HepG2 (cell line): ENCODE data around the gene GOLGA7B. TPM values are rescaled to one million over a fixed set of nuclear protein-coding genes. Genes with fewer than 3 reads are reported as not detected.

Source experiments
- ATAC-seq: fragments of 200-7000 bp; cut with Tn5 transposase; 3 replicates; pipeline ENCODE4 v1.9.1; 2020; ENCODE audit warnings: mild to moderate bottlenecking, moderate library complexity
- BruUV-seq: library from RNA; stranded (reverse); fragments of 400-500 nt; replicated peaks from 2 replicates; lab custom pipeline; 2021; lab: Mats Ljungman, UMichigan
- CTCF ChIA-PET: fragments of 300-600 bp; formaldehyde crosslinking; extraction: SDS; loops from one replicate; lab custom pipeline; 2021; ENCODE audit warnings: low total read pairs, inconsistent platforms, low intra/inter-chr PET ratio; lab: Yijun Ruan, JAX
- POLR2A ChIA-PET: fragments of 350-600 bp; sonication (Branson Sonifier 250); formaldehyde crosslinking; loops from one replicate; lab custom pipeline; 2020; ENCODE audit warnings: antibody characterized with exemption, inconsistent platforms; lab: Yijun Ruan, JAX
- DNase-seq: peaks from one replicate; pipeline ENCODE4 v3.0.0-alpha.2; 2015; ENCODE audit warnings: low spot score
- FAIRE-seq: peaks from 3 replicates; lab custom pipeline; 2011; peaks lifted over from hg19 to GRCh38; lab: Jason Lieb, UNC
- H2AFZ ChIP-seq: one replicate; pipeline ENCODE4 v1.6.1; 2011; ENCODE audit warnings: low read length, inconsistent platforms
- H3K27ac ChIP-seq: fragments of 300-600 bp; 3 replicates; pipeline ENCODE4 v1.8.0; 2011; ENCODE audit warnings: mixed run types, mild to moderate bottlenecking, mixed read lengths, low read length, inconsistent platforms; ENCODE audit not compliant: insufficient read depth; ENCODE audit errors: extremely low read length
- H3K27me3 ChIP-seq, 2 experiments: fragments of 200-600 bp in 1 of 2; 2 replicates in 1 of 2; 3 replicates in 1 of 2; pipeline versions ENCODE4 v1.6.0 to v1.8.0; 2011; ENCODE audit warnings: low read length in 2 of 2, mild to moderate bottlenecking in 2 of 2, moderate library complexity in 2 of 2, inconsistent platforms in 1 of 2; ENCODE audit not compliant: insufficient read depth in 2 of 2, control insufficient read depth in 1 of 2
- H3K36me3 ChIP-seq, 2 experiments: fragments of 200-600 bp in 1 of 2; replicated peaks in 1 of 2; 2 replicates in 1 of 2; 3 replicates in 1 of 2; pipeline versions ENCODE4 v1.5.1 to v1.8.0; 2011; ENCODE audit warnings: low read length in 2 of 2, inconsistent platforms in 1 of 2; ENCODE audit not compliant: insufficient read depth in 2 of 2, control insufficient read depth in 1 of 2
- H3K4me1 ChIP-seq: 2 replicates; pipeline ENCODE4 v1.5.1; 2012; ENCODE audit warnings: low read length, inconsistent platforms; ENCODE audit not compliant: insufficient read depth
- H3K4me2 ChIP-seq: 2 replicates; pipeline ENCODE4 v1.6.0; 2011; ENCODE audit warnings: low read depth, low read length, inconsistent platforms
- H3K4me3 ChIP-seq, 3 experiments: fragments of 200-600 bp in 1 of 3; sonication (generic), shearing (Covaris generic) in 1 of 3; replicated peaks in 1 of 3; 2 replicates each; pipeline ENCODE4 v1.5.1; 2011 to 2016; ENCODE audit warnings: low read length in 3 of 3, inconsistent platforms in 2 of 3, low read depth in 2 of 3, mild to moderate bottlenecking in 2 of 3, control low read depth in 1 of 3, mixed read lengths in 1 of 3; ENCODE audit not compliant: insufficient read depth in 1 of 3
- H3K79me2 ChIP-seq: one replicate; pipeline ENCODE4 v1.6.1; 2011; ENCODE audit warnings: low read length, inconsistent platforms; ENCODE audit not compliant: insufficient read depth
- H3K9ac ChIP-seq: 2 replicates; pipeline ENCODE4 v1.6.0; 2011; ENCODE audit warnings: mild to moderate bottlenecking, low read depth, low read length, inconsistent platforms; ENCODE audit not compliant: insufficient read depth
- H3K9me3 ChIP-seq: 2 replicates; pipeline ENCODE4 v1.5.1; 2012; ENCODE audit warnings: mild to moderate bottlenecking, low read length
- H4K20me1 ChIP-seq: 2 replicates; pipeline ENCODE4 v1.6.0; 2011; ENCODE audit warnings: inconsistent platforms, mild to moderate bottlenecking, low read length, moderate library complexity; ENCODE audit not compliant: insufficient read depth
- KLF13 ChIP-seq: sonication (generic); formaldehyde crosslinking; IDR thresholded peaks from 2 replicates; pipeline ENCODE4 v1.4.0; 2020; ENCODE audit warnings: mild to moderate bottlenecking, missing genetic modification reagents
- SP5 ChIP-seq: IDR thresholded peaks from 2 replicates; pipeline ENCODE4 v1.6.1; 2016; ENCODE audit warnings: low read depth, borderline replicate concordance
- ZNF775 ChIP-seq: sonication (generic); formaldehyde crosslinking; IDR thresholded peaks from 2 replicates; pipeline ENCODE4 v1.4.0; 2020; ENCODE audit warnings: missing genetic modification reagents, mild to moderate bottlenecking, moderate library complexity, borderline replicate concordance
- WGBS: methylation state at CpG from one replicate; pipeline ENCODE4 v1.1.6; 2017; ENCODE audit warnings: low lambda C conversion rate; 5-methylcytosine and 5-hydroxymethylcytosine counted together
- in situ Hi-C: cut with HindIII; loops from 2 replicates; pipeline ENCODE4 v1.10.0; 2017; ENCODE audit warnings: low pct_unique_long_range_greater_than_20kb; ENCODE audit not compliant: extremely low pct_ligation_motif_present
- intact Hi-C: fragments of 100-400 bp; cut with micrococcal nuclease; formaldehyde crosslinking; loops from one replicate; pipeline ENCODE4 v1.10.0; 2022; ENCODE audit not compliant: unreplicated experiment
- polyA plus RNA-seq, 8 experiments: library from polyadenylated mRNA; depleted of rRNA in 3 of 8; stranded (reverse) in 7 of 8; unstranded in 1 of 8; fragments of >200 nt; fragmentation: Illumina TruSeq in 4 of 8; extraction: Trizol in 4 of 8; gene quantifications; 2 replicates each; pipeline versions ENCODE4 v1.2.1 to v1.2.3, GENCODE V29; 2011 to 2016; ENCODE audit warnings: low read depth in 4 of 8, missing spikeins in 1 of 8, mixed read lengths in 1 of 8; ENCODE audit not compliant: insufficient read depth in 1 of 8
- total RNA-seq, 5 experiments: library from RNA; depleted of rRNA; stranded (reverse); fragments of >200 nt; fragmentation: Illumina TruSeq; extraction: Trizol; gene quantifications; 2 replicates each; pipeline ENCODE4 v1.2.3, GENCODE V29; 2016; ENCODE audit warnings: low read depth in 1 of 5
- TF ChIP-seq, protein P1 (sequence below): IDR thresholded peaks from 2 replicates; pipeline ENCODE4 v1.6.1; 2018; ENCODE audit warnings: missing genetic modification reagents
- TF ChIP-seq, protein P2 (sequence below): fragments of 450-650 bp; IDR thresholded peaks from 2 replicates; pipeline ENCODE4 v1.6.1; 2016
- TF ChIP-seq, protein P3 (sequence below): conservative IDR thresholded peaks from 2 replicates; pipeline ENCODE4 v1.6.1; 2018; ENCODE audit warnings: missing genetic modification reagents
- TF ChIP-seq, protein P4 (sequence below): sonication (generic); formaldehyde crosslinking; IDR thresholded peaks from 2 replicates; pipeline ENCODE4 v1.4.0; 2020; ENCODE audit warnings: mild to moderate bottlenecking, missing genetic modification reagents

Gene GOLGA7B
- total and polyA plus RNA-seq, 2 of the 13 experiments (the other 11 are each of a cell fraction or from before 2014, with no cell fraction given), result not detected

DNA sequence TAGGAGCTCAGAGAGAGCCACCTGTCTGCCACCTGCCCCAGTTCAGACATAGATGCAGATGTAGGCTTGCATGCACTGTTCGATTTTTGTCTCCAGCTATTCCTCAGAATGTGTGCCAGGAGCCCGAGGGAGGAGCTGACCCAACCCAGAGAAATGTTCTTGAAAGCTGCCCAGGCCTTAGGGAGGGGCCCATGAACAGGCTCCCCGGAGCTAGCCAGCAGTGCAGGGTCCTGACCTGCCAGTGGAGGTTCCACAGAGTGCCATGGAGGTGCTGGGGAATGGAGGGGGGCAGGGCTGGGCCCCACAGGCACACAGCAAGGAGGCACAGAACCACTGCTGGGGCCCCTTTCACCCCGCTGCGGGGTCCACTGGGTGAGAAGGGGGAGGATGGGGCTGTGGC lies 48.2 kb upstream of the GOLGA7B start:
- ChIA-PET CTCF (no interaction called here), POLR2A (no interaction called here)
- no TSS peak for BruUV-seq
- Histone ChIP-seq H3K9ac (no peak overlapping the region), H3K36me3 (no peaks in the 10 kb centered on the region), H3K4me1 (no peaks in the 10 kb centered on the region), H3K27me3 (peaks cover 4 to 23% of the 10 kb centered on the region in 2 experiments; a peak in 4 of 5 replicates), H2AFZ (no peak overlapping the region), H3K79me2 (no peaks in the 10 kb centered on the region), H3K27ac (no peak overlapping the region), H4K20me1 (no peaks in the 10 kb centered on the region), H3K4me2 (no peak overlapping the region), H3K4me3 (no peak overlapping the region), H3K9me3 (no peaks in the 10 kb centered on the region)
- in situ Hi-C loops (no loop called here), intact Hi-C loops (no loop called here)
- DNase-seq (no peak), FAIRE-seq (no peak), ATAC-seq (no peak)
- WGBS, result no CpG with 5 or more reads among the region's 5 CpGs
- TF ChIP-seq, protein P1, sequence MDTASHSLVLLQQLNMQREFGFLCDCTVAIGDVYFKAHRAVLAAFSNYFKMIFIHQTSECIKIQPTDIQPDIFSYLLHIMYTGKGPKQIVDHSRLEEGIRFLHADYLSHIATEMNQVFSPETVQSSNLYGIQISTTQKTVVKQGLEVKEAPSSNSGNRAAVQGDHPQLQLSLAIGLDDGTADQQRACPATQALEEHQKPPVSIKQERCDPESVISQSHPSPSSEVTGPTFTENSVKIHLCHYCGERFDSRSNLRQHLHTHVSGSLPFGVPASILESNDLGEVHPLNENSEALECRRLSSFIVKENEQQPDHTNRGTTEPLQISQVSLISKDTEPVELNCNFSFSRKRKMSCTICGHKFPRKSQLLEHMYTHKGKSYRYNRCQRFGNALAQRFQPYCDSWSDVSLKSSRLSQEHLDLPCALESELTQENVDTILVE (CRISPR knock-in tag), result no peak
- TF ChIP-seq, protein P2, sequence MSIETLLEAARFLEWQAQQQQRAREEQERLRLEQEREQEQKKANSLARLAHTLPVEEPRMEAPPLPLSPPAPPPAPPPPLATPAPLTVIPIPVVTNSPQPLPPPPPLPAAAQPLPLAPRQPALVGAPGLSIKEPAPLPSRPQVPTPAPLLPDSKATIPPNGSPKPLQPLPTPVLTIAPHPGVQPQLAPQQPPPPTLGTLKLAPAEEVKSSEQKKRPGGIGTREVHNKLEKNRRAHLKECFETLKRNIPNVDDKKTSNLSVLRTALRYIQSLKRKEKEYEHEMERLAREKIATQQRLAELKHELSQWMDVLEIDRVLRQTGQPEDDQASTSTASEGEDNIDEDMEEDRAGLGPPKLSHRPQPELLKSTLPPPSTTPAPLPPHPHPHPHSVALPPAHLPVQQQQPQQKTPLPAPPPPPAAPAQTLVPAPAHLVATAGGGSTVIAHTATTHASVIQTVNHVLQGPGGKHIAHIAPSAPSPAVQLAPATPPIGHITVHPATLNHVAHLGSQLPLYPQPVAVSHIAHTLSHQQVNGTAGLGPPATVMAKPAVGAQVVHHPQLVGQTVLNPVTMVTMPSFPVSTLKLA, result no peak
- TF ChIP-seq KLF13 (CRISPR knock-in tag), result no peak
- TF ChIP-seq, protein P3, sequence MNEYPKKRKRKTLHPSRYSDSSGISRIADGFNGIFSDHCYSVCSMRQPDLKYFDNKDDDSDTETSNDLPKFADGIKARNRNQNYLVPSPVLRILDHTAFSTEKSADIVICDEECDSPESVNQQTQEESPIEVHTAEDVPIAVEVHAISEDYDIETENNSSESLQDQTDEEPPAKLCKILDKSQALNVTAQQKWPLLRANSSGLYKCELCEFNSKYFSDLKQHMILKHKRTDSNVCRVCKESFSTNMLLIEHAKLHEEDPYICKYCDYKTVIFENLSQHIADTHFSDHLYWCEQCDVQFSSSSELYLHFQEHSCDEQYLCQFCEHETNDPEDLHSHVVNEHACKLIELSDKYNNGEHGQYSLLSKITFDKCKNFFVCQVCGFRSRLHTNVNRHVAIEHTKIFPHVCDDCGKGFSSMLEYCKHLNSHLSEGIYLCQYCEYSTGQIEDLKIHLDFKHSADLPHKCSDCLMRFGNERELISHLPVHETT (CRISPR knock-in tag), result no peak
- TF ChIP-seq, protein P4, sequence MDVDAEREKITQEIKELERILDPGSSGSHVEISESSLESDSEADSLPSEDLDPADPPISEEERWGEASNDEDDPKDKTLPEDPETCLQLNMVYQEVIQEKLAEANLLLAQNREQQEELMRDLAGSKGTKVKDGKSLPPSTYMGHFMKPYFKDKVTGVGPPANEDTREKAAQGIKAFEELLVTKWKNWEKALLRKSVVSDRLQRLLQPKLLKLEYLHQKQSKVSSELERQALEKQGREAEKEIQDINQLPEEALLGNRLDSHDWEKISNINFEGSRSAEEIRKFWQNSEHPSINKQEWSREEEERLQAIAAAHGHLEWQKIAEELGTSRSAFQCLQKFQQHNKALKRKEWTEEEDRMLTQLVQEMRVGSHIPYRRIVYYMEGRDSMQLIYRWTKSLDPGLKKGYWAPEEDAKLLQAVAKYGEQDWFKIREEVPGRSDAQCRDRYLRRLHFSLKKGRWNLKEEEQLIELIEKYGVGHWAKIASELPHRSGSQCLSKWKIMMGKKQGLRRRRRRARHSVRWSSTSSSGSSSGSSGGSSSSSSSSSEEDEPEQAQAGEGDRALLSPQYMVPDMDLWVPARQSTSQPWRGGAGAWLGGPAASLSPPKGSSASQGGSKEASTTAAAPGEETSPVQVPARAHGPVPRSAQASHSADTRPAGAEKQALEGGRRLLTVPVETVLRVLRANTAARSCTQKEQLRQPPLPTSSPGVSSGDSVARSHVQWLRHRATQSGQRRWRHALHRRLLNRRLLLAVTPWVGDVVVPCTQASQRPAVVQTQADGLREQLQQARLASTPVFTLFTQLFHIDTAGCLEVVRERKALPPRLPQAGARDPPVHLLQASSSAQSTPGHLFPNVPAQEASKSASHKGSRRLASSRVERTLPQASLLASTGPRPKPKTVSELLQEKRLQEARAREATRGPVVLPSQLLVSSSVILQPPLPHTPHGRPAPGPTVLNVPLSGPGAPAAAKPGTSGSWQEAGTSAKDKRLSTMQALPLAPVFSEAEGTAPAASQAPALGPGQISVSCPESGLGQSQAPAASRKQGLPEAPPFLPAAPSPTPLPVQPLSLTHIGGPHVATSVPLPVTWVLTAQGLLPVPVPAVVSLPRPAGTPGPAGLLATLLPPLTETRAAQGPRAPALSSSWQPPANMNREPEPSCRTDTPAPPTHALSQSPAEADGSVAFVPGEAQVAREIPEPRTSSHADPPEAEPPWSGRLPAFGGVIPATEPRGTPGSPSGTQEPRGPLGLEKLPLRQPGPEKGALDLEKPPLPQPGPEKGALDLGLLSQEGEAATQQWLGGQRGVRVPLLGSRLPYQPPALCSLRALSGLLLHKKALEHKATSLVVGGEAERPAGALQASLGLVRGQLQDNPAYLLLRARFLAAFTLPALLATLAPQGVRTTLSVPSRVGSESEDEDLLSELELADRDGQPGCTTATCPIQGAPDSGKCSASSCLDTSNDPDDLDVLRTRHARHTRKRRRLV, result no peak
- TF ChIP-seq SP5 (CRISPR knock-in tag), result no peak
- TF ChIP-seq ZNF775 (CRISPR knock-in tag), result no peak
